H1 (cell line): ENCODE measurements around the gene EFR3B. TPM values are rescaled to one million over a fixed set of nuclear protein-coding genes. Genes with fewer than 3 reads are reported as not detected.

ENCODE experiments used
- BACH1 ChIP-seq: IDR thresholded peaks from 2 replicates; pipeline ENCODE4 v1.6.1; 2012; ENCODE audit warnings: low read length, improper control_type of control experiment
- CHD1 ChIP-seq: IDR thresholded peaks from 2 replicates; pipeline ENCODE4 v1.6.1; 2012; ENCODE audit warnings: low read depth, low read length, improper control_type of control experiment
- CHD2 ChIP-seq: IDR thresholded peaks from 2 replicates; pipeline ENCODE4 v1.6.1; 2012; ENCODE audit warnings: low read length, improper control_type of control experiment
- CREB1 ChIP-seq: IDR thresholded peaks from 2 replicates; pipeline ENCODE4 v1.6.1; 2012; ENCODE audit warnings: inconsistent platforms
- CTBP2 ChIP-seq: IDR thresholded peaks from 2 replicates; pipeline ENCODE4 v1.7.0; 2011; ENCODE audit warnings: borderline replicate concordance, mild to moderate bottlenecking, moderate library complexity, mixed read lengths, low read length; ENCODE audit not compliant: insufficient read depth, insufficient read length
- E2F6 ChIP-seq: IDR thresholded peaks from 2 replicates; pipeline ENCODE4 v1.6.1; 2012; ENCODE audit warnings: inconsistent platforms
- EZH2 ChIP-seq: fragments of 200-600 bp; sonication (generic); IDR thresholded peaks from 2 replicates; pipeline ENCODE4 v1.7.1; 2012; ENCODE audit warnings: low read depth, mild to moderate bottlenecking, moderate library complexity, low read length, inconsistent platforms; ENCODE audit not compliant: severe bottlenecking
- GTF2F1 ChIP-seq: IDR thresholded peaks from 2 replicates; pipeline ENCODE4 v1.6.1; 2012; ENCODE audit warnings: low read depth, low read length, improper control_type of control experiment, borderline replicate concordance
- HDAC6 ChIP-seq: IDR thresholded peaks from one replicate; pipeline ENCODE4 v1.7.1; 2012; ENCODE audit warnings: low read depth, mild to moderate bottlenecking, inconsistent platforms, low read length, moderate library complexity
- JUN ChIP-seq: IDR thresholded peaks from 2 replicates; pipeline ENCODE4 v1.6.1; 2011; ENCODE audit warnings: low read depth, mild to moderate bottlenecking, improper control_type of control experiment, low read length
- NRF1 ChIP-seq: IDR thresholded peaks from 2 replicates; pipeline ENCODE4 v1.6.1; 2011; ENCODE audit warnings: mild to moderate bottlenecking, low read depth, low read length, improper control_type of control experiment
- POLR2A ChIP-seq, 2 experiments: IDR thresholded peaks; 1 replicate in 1 of 2; 2 replicates in 1 of 2; pipeline ENCODE4 v1.6.1; 2011; ENCODE audit warnings: low read depth in 2 of 2, low read length in 2 of 2, mild to moderate bottlenecking in 2 of 2; ENCODE audit errors: control extremely low read depth in 1 of 2
- POLR2AphosphoS5 ChIP-seq: IDR thresholded peaks from 2 replicates; pipeline ENCODE4 v1.6.1; 2011; ENCODE audit warnings: low read depth, low read length
- RAD21 ChIP-seq, 2 experiments: IDR thresholded peaks in 1 of 2; conservative IDR thresholded peaks in 1 of 2; 2 replicates each; pipeline ENCODE4 v1.6.1; 2011; ENCODE audit warnings: low read depth in 2 of 2, low read length in 2 of 2, improper control_type of control experiment in 1 of 2, inconsistent platforms in 1 of 2, mild to moderate bottlenecking in 1 of 2, moderate library complexity in 1 of 2
- SAP30 ChIP-seq: fragments of 300-600 bp; sonication (generic); IDR thresholded peaks from 2 replicates; pipeline ENCODE4 v1.7.1; 2012; ENCODE audit warnings: low read length, moderate library complexity, mild to moderate bottlenecking, inconsistent platforms; ENCODE audit not compliant: insufficient read depth, insufficient replicate concordance
- SP1 ChIP-seq: IDR thresholded peaks from 2 replicates; pipeline ENCODE4 v1.6.1; 2011; ENCODE audit warnings: low read depth, low read length
- SRF ChIP-seq: IDR thresholded peaks from 2 replicates; pipeline ENCODE4 v1.6.1; 2011; ENCODE audit warnings: mild to moderate bottlenecking, low read depth, low read length, moderate library complexity
- SUZ12 ChIP-seq: fragments of 200-600 bp; sonication (generic); IDR thresholded peaks from 2 replicates; pipeline ENCODE4 v1.6.1; 2012; ENCODE audit warnings: mild to moderate bottlenecking, inconsistent platforms, low read length, moderate library complexity, mixed read lengths
- TAF1 ChIP-seq: IDR thresholded peaks from 2 replicates; pipeline ENCODE4 v1.6.1; 2011; ENCODE audit warnings: mild to moderate bottlenecking, low read depth, low read length
- TCF12 ChIP-seq: IDR thresholded peaks from 2 replicates; pipeline ENCODE4 v1.6.1; 2011; ENCODE audit warnings: low read depth, mild to moderate bottlenecking, low read length
- USF2 ChIP-seq: IDR thresholded peaks from 2 replicates; pipeline ENCODE4 v1.6.1; 2011; ENCODE audit warnings: low read length, improper control_type of control experiment
- YY1 ChIP-seq: IDR thresholded peaks from 2 replicates; pipeline ENCODE4 v1.6.1; 2011; ENCODE audit warnings: low read depth, mild to moderate bottlenecking, low read length
- polyA plus RNA-seq, 7 experiments: library from polyadenylated mRNA; depleted of rRNA in 3 of 7; stranded (reverse) in 5 of 7; unstranded in 2 of 7; fragments of >200 nt in 5 of 7; fragments of 200-250 nt in 2 of 7; gene quantifications; 1 replicate in 5 of 7; 2 replicates in 1 of 7; 4 replicates in 1 of 7; pipeline versions ENCODE4 v1.2.1 to v1.2.3, GENCODE V29; 2011 to 2013; ENCODE audit warnings: missing spikeins in 2 of 7, mixed read lengths in 2 of 7
- total RNA-seq: library from RNA; stranded (reverse); fragmentation: NEBNext Ultra II Directional; extraction: Animal tissue kit (Norgen Biotek cat#: 25700); gene quantifications from 2 replicates; pipeline ENCODE4 v1.2.1, GENCODE V29; 2021
- TF ChIP-seq, protein P1 (sequence below): IDR thresholded peaks from 2 replicates; pipeline ENCODE4 v1.6.1; 2012; ENCODE audit warnings: inconsistent platforms
- TF ChIP-seq, protein P2 (sequence below): IDR thresholded peaks from 2 replicates; pipeline ENCODE4 v1.6.1; 2011; ENCODE audit warnings: low read depth, mild to moderate bottlenecking, low read length; ENCODE audit not compliant: insufficient read depth

The EFR3B gene
- total and polyA plus RNA-seq, 2 of the 8 experiments (the other 6 are each of a cell fraction or from before 2014, with no cell fraction given): 3.4 to 9.6 TPM

GRCh38 chr2:25041307-25041927 lies 459 bp upstream of the EFR3B start (continued):
- TF ChIP-seq CHD1 (no peak), HDAC6 (no peak), SUZ12 (no peak), CHD2 (no peak), SP1 (no peak), BACH1 (no peak), POLR2AphosphoS5 (no peak), TAF1 (no peak), POLR2A (IDR thresholded peaks at IDR 0.05; ENCODE audit: control extremely low read depth in 1 of 2, low read depth in 2 of 2, low read length in 2 of 2) (no peak), SRF (no peak), YY1 (0 out of 2 replicates have a peak, but pooled peaks have one; percentile 24), CTBP2 (no peak), EZH2 (no peak), NRF1 (no peak), TCF12 (peak; percentile 84; the same call in 1 of the 2 replicates), USF2 (no peak), SAP30 (no peak), RAD21 (IDR thresholded peaks at IDR 0.05 in 1 of 2, conservative IDR thresholded peaks at IDR 0.05 in 1 of 2; ENCODE audit: low read depth in 2 of 2, low read length in 2 of 2) (peak; percentile 38 to 58), GTF2F1 (no peak), CREB1 (no peak), JUN (no peak), E2F6 (no peak)
- TF ChIP-seq, protein P1, sequence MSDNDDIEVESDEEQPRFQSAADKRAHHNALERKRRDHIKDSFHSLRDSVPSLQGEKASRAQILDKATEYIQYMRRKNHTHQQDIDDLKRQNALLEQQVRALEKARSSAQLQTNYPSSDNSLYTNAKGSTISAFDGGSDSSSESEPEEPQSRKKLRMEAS: no peak
- TF ChIP-seq, protein P2, sequence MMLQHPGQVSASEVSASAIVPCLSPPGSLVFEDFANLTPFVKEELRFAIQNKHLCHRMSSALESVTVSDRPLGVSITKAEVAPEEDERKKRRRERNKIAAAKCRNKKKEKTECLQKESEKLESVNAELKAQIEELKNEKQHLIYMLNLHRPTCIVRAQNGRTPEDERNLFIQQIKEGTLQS: no peak
